ENCODE measurements around the gene NKAIN2.

The NKAIN2 gene

GRCh38 chr6:124073021-124073420 is 269.4 kb downstream of the NKAIN2 start:
- peaks cover 19% of the 10 kb centered on the region for H3K4me1 ChIP-seq (ENCODE audit: control insufficient read depth, low read depth, low read length)

GRCh38 chr6:124073820-124074587 is 270.3 kb downstream of the NKAIN2 start:
- no peaks in the 10 kb centered on the region for H3K36me3 ChIP-seq (ENCODE audit: control insufficient read depth, low read depth, low read length)
- H3K27me3 ChIP-seq (ENCODE audit: control insufficient read depth, insufficient read depth, low read length), result no peaks in the 10 kb centered on the region
- H3K27ac ChIP-seq (ENCODE audit: low read length), result no peak overlapping the region
- no peak overlapping the region for H3K9ac ChIP-seq (ENCODE audit: low read length)
- H3K4me3 ChIP-seq (ENCODE audit: low read length), result no peak overlapping the region
- peaks cover 19% of the 10 kb centered on the region for H3K4me1 ChIP-seq (ENCODE audit: control insufficient read depth, low read depth, low read length)
- H3K9me3 ChIP-seq (ENCODE audit: control insufficient read depth, low read depth, low read length), result no peaks in the 10 kb centered on the region

More at GRCh38 chr6:124073021-124073420, 269.4 kb downstream of the NKAIN2 start:
- Histone ChIP-seq H3K36me3 (ENCODE audit: control insufficient read depth, low read depth, low read length) (no peaks in the 10 kb centered on the region), H3K27me3 (ENCODE audit: control insufficient read depth, insufficient read depth, low read length) (no peaks in the 10 kb centered on the region), H3K9me3 (ENCODE audit: control insufficient read depth, low read depth, low read length) (no peaks in the 10 kb centered on the region), H3K4me3 (ENCODE audit: low read length) (no peak overlapping the region), H3K27ac (ENCODE audit: low read length) (no peak overlapping the region), H3K9ac (ENCODE audit: low read length) (no peak overlapping the region)

GRCh38 chr6:124074606-124075005 is 270.9 kb downstream of the NKAIN2 start:
- H3K9me3 ChIP-seq (ENCODE audit: control insufficient read depth, low read depth, low read length), result no peaks in the 10 kb centered on the region
- H3K27ac ChIP-seq (ENCODE audit: low read length), result no peak overlapping the region
- no peak overlapping the region for H3K4me3 ChIP-seq (ENCODE audit: low read length)
- H3K27me3 ChIP-seq (ENCODE audit: control insufficient read depth, insufficient read depth, low read length), result no peaks in the 10 kb centered on the region
- no peak overlapping the region for H3K9ac ChIP-seq (ENCODE audit: low read length)
- H3K36me3 ChIP-seq (ENCODE audit: control insufficient read depth, low read depth, low read length), result no peaks in the 10 kb centered on the region
- H3K4me1 ChIP-seq (ENCODE audit: control insufficient read depth, low read depth, low read length), result peaks cover 19% of the 10 kb centered on the region

- Histone ChIP-seq H3K4me3 (ENCODE audit: low read length) (no peak overlapping the region), H3K27ac (ENCODE audit: low read length) (no peak overlapping the region), H3K36me3 (ENCODE audit: control insufficient read depth, low read depth, low read length) (no peaks in the 10 kb centered on the region), H3K27me3 (ENCODE audit: control insufficient read depth, insufficient read depth, low read length) (no peaks in the 10 kb centered on the region), H3K4me1 (ENCODE audit: control insufficient read depth, low read depth, low read length) (peaks cover 19% of the 10 kb centered on the region), H3K9me3 (ENCODE audit: control insufficient read depth, low read depth, low read length) (no peaks in the 10 kb centered on the region), H3K9ac (ENCODE audit: low read length) (no peak overlapping the region)
Measured at GRCh38 chr6:124076336-124077048, 272.8 kb downstream of the NKAIN2 start.

GRCh38 chr6:124078169-124078568 is 274.5 kb downstream of the NKAIN2 start:
- Histone ChIP-seq H3K27ac (ENCODE audit: low read length) (no peak overlapping the region), H3K27me3 (ENCODE audit: control insufficient read depth, insufficient read depth, low read length) (no peaks in the 10 kb centered on the region), H3K4me3 (ENCODE audit: low read length) (no peak overlapping the region), H3K9ac (ENCODE audit: low read length) (no peak overlapping the region), H3K36me3 (ENCODE audit: control insufficient read depth, low read depth, low read length) (no peaks in the 10 kb centered on the region), H3K9me3 (ENCODE audit: control insufficient read depth, low read depth, low read length) (no peaks in the 10 kb centered on the region), H3K4me1 (ENCODE audit: control insufficient read depth, low read depth, low read length) (peaks cover 13% of the 10 kb centered on the region)

GRCh38 chr6:124080483-124080882 is 276.8 kb downstream of the NKAIN2 start:
- Histone ChIP-seq H3K4me3 (ENCODE audit: low read length) (no peak overlapping the region), H3K4me1 (ENCODE audit: control insufficient read depth, low read depth, low read length) (no peaks in the 10 kb centered on the region), H3K27me3 (ENCODE audit: control insufficient read depth, insufficient read depth, low read length) (no peaks in the 10 kb centered on the region), H3K36me3 (ENCODE audit: control insufficient read depth, low read depth, low read length) (no peaks in the 10 kb centered on the region), H3K27ac (ENCODE audit: low read length) (no peak overlapping the region), H3K9me3 (ENCODE audit: control insufficient read depth, low read depth, low read length) (no peaks in the 10 kb centered on the region), H3K9ac (ENCODE audit: low read length) (no peak overlapping the region)

- no peak overlapping the region for H3K9ac ChIP-seq (ENCODE audit: low read length)
- H3K27me3 ChIP-seq (ENCODE audit: control insufficient read depth, insufficient read depth, low read length), result no peaks in the 10 kb centered on the region
- H3K36me3 ChIP-seq (ENCODE audit: control insufficient read depth, low read depth, low read length), result no peaks in the 10 kb centered on the region
- H3K9me3 ChIP-seq (ENCODE audit: control insufficient read depth, low read depth, low read length), result no peaks in the 10 kb centered on the region
- H3K4me3 ChIP-seq (ENCODE audit: low read length), result no peak overlapping the region
- no peaks in the 10 kb centered on the region for H3K4me1 ChIP-seq (ENCODE audit: control insufficient read depth, low read depth, low read length)
- no peak overlapping the region for H3K27ac ChIP-seq (ENCODE audit: low read length)
Measured at GRCh38 chr6:124090491-124090890, 286.8 kb downstream of the NKAIN2 start.

- no peak overlapping the region for H3K27ac ChIP-seq (ENCODE audit: low read length)
- H3K36me3 ChIP-seq (ENCODE audit: control insufficient read depth, low read depth, low read length), result no peaks in the 10 kb centered on the region
- peaks cover 8% of the 10 kb centered on the region for H3K4me1 ChIP-seq (ENCODE audit: control insufficient read depth, low read depth, low read length)
- no peaks in the 10 kb centered on the region for H3K27me3 ChIP-seq (ENCODE audit: control insufficient read depth, insufficient read depth, low read length)
- no peak overlapping the region for H3K4me3 ChIP-seq (ENCODE audit: low read length)
- H3K9me3 ChIP-seq (ENCODE audit: control insufficient read depth, low read depth, low read length), result no peaks in the 10 kb centered on the region
- H3K9ac ChIP-seq (ENCODE audit: low read length), result no peak overlapping the region
Measured at GRCh38 chr6:124099520-124099919, 295.9 kb downstream of the NKAIN2 start.

- Histone ChIP-seq H3K27me3 (ENCODE audit: control insufficient read depth, insufficient read depth, low read length) (no peaks in the 10 kb centered on the region), H3K27ac (ENCODE audit: low read length) (no peak overlapping the region), H3K4me3 (ENCODE audit: low read length) (no peak overlapping the region), H3K4me1 (ENCODE audit: control insufficient read depth, low read depth, low read length) (no peaks in the 10 kb centered on the region), H3K9me3 (ENCODE audit: control insufficient read depth, low read depth, low read length) (no peaks in the 10 kb centered on the region), H3K36me3 (ENCODE audit: control insufficient read depth, low read depth, low read length) (no peaks in the 10 kb centered on the region), H3K9ac (ENCODE audit: low read length) (no peak overlapping the region)
Measured at GRCh38 chr6:124110514-124110913, 306.8 kb downstream of the NKAIN2 start.

- Histone ChIP-seq H3K9ac (ENCODE audit: low read length) (no peak overlapping the region), H3K4me1 (ENCODE audit: control insufficient read depth, low read depth, low read length) (peaks cover 4% of the 10 kb centered on the region), H3K27me3 (ENCODE audit: control insufficient read depth, insufficient read depth, low read length) (no peaks in the 10 kb centered on the region)
Measured at GRCh38 chr6:124119596-124119995, 315.9 kb downstream of the NKAIN2 start.

GRCh38 chr6:124123617-124124209 is 320.0 kb downstream of the NKAIN2 start:
- Histone ChIP-seq H3K4me3 (ENCODE audit: low read length) (no peak overlapping the region), H3K36me3 (ENCODE audit: control insufficient read depth, low read depth, low read length) (no peaks in the 10 kb centered on the region), H3K27ac (ENCODE audit: low read length) (no peak overlapping the region), H3K9me3 (ENCODE audit: control insufficient read depth, low read depth, low read length) (no peaks in the 10 kb centered on the region), H3K27me3 (ENCODE audit: control insufficient read depth, insufficient read depth, low read length) (no peaks in the 10 kb centered on the region), H3K4me1 (ENCODE audit: control insufficient read depth, low read depth, low read length) (no peaks in the 10 kb centered on the region), H3K9ac (ENCODE audit: low read length) (no peak overlapping the region)

More at GRCh38 chr6:124119596-124119995, 315.9 kb downstream of the NKAIN2 start:
- Histone ChIP-seq H3K4me3 (ENCODE audit: low read length) (no peak overlapping the region), H3K9me3 (ENCODE audit: control insufficient read depth, low read depth, low read length) (no peaks in the 10 kb centered on the region), H3K27ac (ENCODE audit: low read length) (no peak overlapping the region), H3K36me3 (ENCODE audit: control insufficient read depth, low read depth, low read length) (no peaks in the 10 kb centered on the region)
